GM23338 (cell line): ENCODE data around the gene ATP9A. TPM values are rescaled to one million over a fixed set of nuclear protein-coding genes. Genes with fewer than 3 reads are reported as not detected.

ENCODE experiments used
- ATAC-seq: fragments of 200-7000 bp; cut with Tn5 transposase; 3 replicates; pipeline ENCODE4 v1.9.1; 2020
- DNase-seq: peaks from one replicate; pipeline ENCODE4 v3.0.0-alpha.2; 2015; ENCODE audit warnings: low spot score
- H2AFZ ChIP-seq: fragments of 200-600 bp; sonication (generic); 2 replicates; pipeline ENCODE4 v1.8.0; 2016; ENCODE audit warnings: antibody characterized with exemption, mild to moderate bottlenecking, moderate library complexity
- H3F3A ChIP-seq: fragments of 200-600 bp; sonication (generic); replicated peaks from 2 replicates; pipeline ENCODE4 v1.8.0; 2017; ENCODE audit warnings: antibody characterized with exemption, mixed run types, low read depth
- H3K27ac ChIP-seq: fragments of 200-600 bp; sonication (generic); 2 replicates; pipeline ENCODE4 v1.6.1; 2016; ENCODE audit warnings: low read depth
- H3K27me3 ChIP-seq: fragments of 200-600 bp; sonication (generic); 2 replicates; pipeline ENCODE4 v1.8.0; 2016; ENCODE audit warnings: mild to moderate bottlenecking, mixed run types, moderate library complexity; ENCODE audit not compliant: insufficient read depth
- H3K36me3 ChIP-seq: fragments of 200-600 bp; sonication (generic); 2 replicates; pipeline ENCODE4 v1.8.0; 2016; ENCODE audit warnings: mild to moderate bottlenecking; ENCODE audit not compliant: insufficient read depth
- H3K4me1 ChIP-seq: fragments of 200-600 bp; sonication (generic); 2 replicates; pipeline ENCODE4 v1.8.0; 2016; ENCODE audit warnings: mild to moderate bottlenecking, moderate library complexity; ENCODE audit not compliant: insufficient read depth
- H3K4me2 ChIP-seq: fragments of 200-600 bp; sonication (generic); 2 replicates; pipeline ENCODE4 v1.7.1; 2017; ENCODE audit warnings: mixed run types
- H3K4me3 ChIP-seq: fragments of 200-600 bp; sonication (generic); 2 replicates; pipeline ENCODE4 v1.6.1; 2016; ENCODE audit warnings: mixed run types
- H3K79me2 ChIP-seq: fragments of 200-600 bp; sonication (generic); replicated peaks from 2 replicates; pipeline ENCODE4 v1.8.0; 2017; ENCODE audit warnings: mild to moderate bottlenecking; ENCODE audit not compliant: insufficient read depth
- H3K9me2 ChIP-seq: fragments of 200-600 bp; sonication (generic); 2 replicates; pipeline ENCODE4 v1.8.0; 2017; ENCODE audit not compliant: insufficient read depth
- H4K20me1 ChIP-seq: fragments of 200-600 bp; sonication (generic); replicated peaks from 2 replicates; pipeline ENCODE4 v1.8.0; 2017; ENCODE audit warnings: mild to moderate bottlenecking; ENCODE audit not compliant: insufficient read depth
- H3K27ac Mint-ChIP-seq: 2 replicates; pipeline ENCODE4 v1.8.0; 2020; ENCODE audit warnings: inconsistent platforms, mild to moderate bottlenecking, moderate library complexity, mixed read lengths
- H3K27me3 Mint-ChIP-seq: 3 replicates; pipeline ENCODE4 v1.8.0; 2022; ENCODE audit warnings: low read depth, mild to moderate bottlenecking, moderate library complexity, mixed read lengths, inconsistent platforms; ENCODE audit not compliant: insufficient read depth, poor library complexity
- H3K36me3 Mint-ChIP-seq: 3 replicates; pipeline ENCODE4 v1.8.0; 2021; ENCODE audit warnings: low read depth, mild to moderate bottlenecking, inconsistent platforms, moderate library complexity, mixed read lengths
- H3K4me1 Mint-ChIP-seq: 3 replicates; pipeline ENCODE4 v1.8.0; 2020; ENCODE audit warnings: mild to moderate bottlenecking, inconsistent platforms, mixed read lengths
- H3K4me3 Mint-ChIP-seq: 3 replicates; pipeline ENCODE4 v1.8.0; 2021; ENCODE audit warnings: moderate library complexity, mild to moderate bottlenecking, inconsistent platforms, mixed read lengths
- H3K9me3 Mint-ChIP-seq: 3 replicates; pipeline ENCODE4 v1.8.0; 2020; ENCODE audit warnings: moderate library complexity, mild to moderate bottlenecking, inconsistent platforms, mixed read lengths
- CREB1 ChIP-seq: fragments of 250-450 bp; sonication (Bioruptor Pico); IDR thresholded peaks from 2 replicates; pipeline ENCODE4 v1.5.0; 2020; ENCODE audit warnings: low read depth, mild to moderate bottlenecking, moderate library complexity
- CTCF ChIP-seq, 2 experiments: fragments of 200-600 bp in 1 of 2; sonication (generic) in 1 of 2; conservative IDR thresholded peaks; 2 replicates each; pipeline versions ENCODE4 v1.5.1 to v1.6.1; 2016 to 2017; ENCODE audit warnings: antibody characterized with exemption in 2 of 2, low read depth in 2 of 2, mild to moderate bottlenecking in 2 of 2, moderate library complexity in 1 of 2
- ETS1 ChIP-seq: IDR thresholded peaks from 2 replicates; pipeline ENCODE4 v1.6.1; 2016; ENCODE audit warnings: antibody characterized with exemption
- EZH2 ChIP-seq: fragments of 200-600 bp; sonication (generic); IDR thresholded peaks from one replicate; pipeline ENCODE4 v1.8.0; 2017; ENCODE audit warnings: antibody characterized with exemption, mild to moderate bottlenecking, low read depth; ENCODE audit not compliant: unreplicated experiment
- EZH2phosphoT487 ChIP-seq: fragments of 200-600 bp; sonication (generic); IDR thresholded peaks from one replicate; pipeline ENCODE4 v1.8.1; 2018; ENCODE audit warnings: antibody characterized with exemption; ENCODE audit not compliant: unreplicated experiment
- JUNB ChIP-seq: IDR thresholded peaks from one replicate; pipeline ENCODE4 v1.6.1; 2016; ENCODE audit warnings: antibody characterized with exemption; ENCODE audit not compliant: unreplicated experiment
- NANOG ChIP-seq: IDR thresholded peaks from 2 replicates; pipeline ENCODE4 v1.6.1; 2016; ENCODE audit warnings: antibody characterized with exemption, borderline replicate concordance
- POLR2AphosphoS5 ChIP-seq: IDR thresholded peaks from 2 replicates; pipeline ENCODE4 v1.6.1; 2016; ENCODE audit warnings: antibody characterized with exemption, low read depth
- STAT1 ChIP-seq: IDR thresholded peaks from one replicate; pipeline ENCODE4 v1.6.1; 2016; ENCODE audit warnings: antibody characterized with exemption; ENCODE audit not compliant: unreplicated experiment
- ZNF114 ChIP-seq: fragments of 250-450 bp; sonication (Bioruptor Pico); IDR thresholded peaks from 2 replicates; pipeline ENCODE4 v1.5.0; 2020; ENCODE audit warnings: mild to moderate bottlenecking, moderate library complexity
- ZNF331 ChIP-seq: fragments of 250-450 bp; sonication (Bioruptor Pico); IDR thresholded peaks from 2 replicates; pipeline ENCODE4 v1.5.0; 2020; ENCODE audit warnings: low read depth, mild to moderate bottlenecking, moderate library complexity
- polyA plus RNA-seq: library from polyadenylated mRNA; unstranded; fragments of >200 nt; fragmentation: Nextera tagmentation; extraction: Ambion mirVana; gene quantifications from 2 replicates; pipeline ENCODE4 v1.2.1, GENCODE V29; 2016
- total RNA-seq: library from RNA; depleted of rRNA; stranded (reverse); fragments of >200 nt; shearing (Covaris generic); gene quantifications from 2 replicates; pipeline ENCODE4 v1.2.3, GENCODE V29; 2014
- TF ChIP-seq, protein P1 (sequence below): IDR thresholded peaks from one replicate; pipeline ENCODE4 v1.6.1; 2018; ENCODE audit warnings: antibody characterized with exemption; ENCODE audit not compliant: unreplicated experiment
- TF ChIP-seq, protein P2 (sequence below): fragments of 250-450 bp; sonication (Bioruptor Pico); IDR thresholded peaks from 2 replicates; pipeline ENCODE4 v1.5.0; 2020; ENCODE audit warnings: mild to moderate bottlenecking, moderate library complexity

The ATP9A gene
- total and polyA plus RNA-seq, 2 experiments from 2014 or later, result 0.94 to 5.9 TPM

DNA sequence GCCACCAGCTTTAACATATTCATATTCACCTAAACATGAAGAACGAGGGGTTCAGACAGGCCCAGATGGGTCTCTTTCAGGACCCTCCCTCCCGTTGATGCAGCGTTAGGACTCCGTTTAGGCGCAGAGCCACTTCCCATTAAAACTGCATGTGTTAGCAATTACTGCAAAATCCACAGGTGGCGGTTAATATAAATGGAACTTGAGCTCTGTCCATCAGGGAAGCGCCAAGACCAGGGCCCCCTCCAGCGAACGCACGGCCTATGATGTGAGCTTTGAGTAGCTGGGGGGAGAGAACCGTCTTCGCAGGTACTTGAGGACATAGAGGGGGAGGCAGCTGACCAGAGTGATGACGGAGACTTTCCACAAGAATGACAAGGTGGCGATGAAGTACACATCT lies 167.2 kb downstream of the ATP9A start:
- Histone ChIP-seq H3K4me1 (peaks cover 21% of the 10 kb centered on the region), H3K27me3 (no peaks in the 10 kb centered on the region), H3K4me2 (no peak overlapping the region), H3K27ac (no peak overlapping the region), H3K36me3 (no peaks in the 10 kb centered on the region), H3K79me2 (no peaks in the 10 kb centered on the region), H3F3A (no peaks in the 10 kb centered on the region), H3K9me2 (no peaks in the 10 kb centered on the region), H2AFZ (no peak overlapping the region), H3K4me3 (no peak overlapping the region), H4K20me1 (no peaks in the 10 kb centered on the region)
- Mint-ChIP-seq H3K27ac (no peak overlapping the region), H3K9me3 (no peaks in the 10 kb centered on the region), H3K27me3 (peaks cover 3% of the 10 kb centered on the region), H3K4me3 (no peak overlapping the region; the same call in 2 of the 3 replicates), H3K4me1 (peaks cover 24% of the 10 kb centered on the region), H3K36me3 (no peaks in the 10 kb centered on the region)
- ATAC-seq (no peak), DNase-seq (no peak)
- no peak for TF ChIP-seq EZH2phosphoT487
- no peak for TF ChIP-seq NANOG
- TF ChIP-seq STAT1, result no peak
- TF ChIP-seq JUNB, result no peak
- no peak for TF ChIP-seq POLR2AphosphoS5
- TF ChIP-seq ETS1, result no peak
- TF ChIP-seq, protein P1, sequence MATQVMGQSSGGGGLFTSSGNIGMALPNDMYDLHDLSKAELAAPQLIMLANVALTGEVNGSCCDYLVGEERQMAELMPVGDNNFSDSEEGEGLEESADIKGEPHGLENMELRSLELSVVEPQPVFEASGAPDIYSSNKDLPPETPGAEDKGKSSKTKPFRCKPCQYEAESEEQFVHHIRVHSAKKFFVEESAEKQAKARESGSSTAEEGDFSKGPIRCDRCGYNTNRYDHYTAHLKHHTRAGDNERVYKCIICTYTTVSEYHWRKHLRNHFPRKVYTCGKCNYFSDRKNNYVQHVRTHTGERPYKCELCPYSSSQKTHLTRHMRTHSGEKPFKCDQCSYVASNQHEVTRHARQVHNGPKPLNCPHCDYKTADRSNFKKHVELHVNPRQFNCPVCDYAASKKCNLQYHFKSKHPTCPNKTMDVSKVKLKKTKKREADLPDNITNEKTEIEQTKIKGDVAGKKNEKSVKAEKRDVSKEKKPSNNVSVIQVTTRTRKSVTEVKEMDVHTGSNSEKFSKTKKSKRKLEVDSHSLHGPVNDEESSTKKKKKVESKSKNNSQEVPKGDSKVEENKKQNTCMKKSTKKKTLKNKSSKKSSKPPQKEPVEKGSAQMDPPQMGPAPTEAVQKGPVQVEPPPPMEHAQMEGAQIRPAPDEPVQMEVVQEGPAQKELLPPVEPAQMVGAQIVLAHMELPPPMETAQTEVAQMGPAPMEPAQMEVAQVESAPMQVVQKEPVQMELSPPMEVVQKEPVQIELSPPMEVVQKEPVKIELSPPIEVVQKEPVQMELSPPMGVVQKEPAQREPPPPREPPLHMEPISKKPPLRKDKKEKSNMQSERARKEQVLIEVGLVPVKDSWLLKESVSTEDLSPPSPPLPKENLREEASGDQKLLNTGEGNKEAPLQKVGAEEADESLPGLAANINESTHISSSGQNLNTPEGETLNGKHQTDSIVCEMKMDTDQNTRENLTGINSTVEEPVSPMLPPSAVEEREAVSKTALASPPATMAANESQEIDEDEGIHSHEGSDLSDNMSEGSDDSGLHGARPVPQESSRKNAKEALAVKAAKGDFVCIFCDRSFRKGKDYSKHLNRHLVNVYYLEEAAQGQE, result no peak
- no peak for TF ChIP-seq ZNF331 (CRISPR knock-in tag)
- TF ChIP-seq CREB1 (CRISPR knock-in tag), result no peak
- no peak for TF ChIP-seq CTCF (conservative IDR thresholded peaks at IDR 0.05; ENCODE audit: low read depth in 2 of 2)
- no peak for TF ChIP-seq EZH2
- TF ChIP-seq, protein P2, sequence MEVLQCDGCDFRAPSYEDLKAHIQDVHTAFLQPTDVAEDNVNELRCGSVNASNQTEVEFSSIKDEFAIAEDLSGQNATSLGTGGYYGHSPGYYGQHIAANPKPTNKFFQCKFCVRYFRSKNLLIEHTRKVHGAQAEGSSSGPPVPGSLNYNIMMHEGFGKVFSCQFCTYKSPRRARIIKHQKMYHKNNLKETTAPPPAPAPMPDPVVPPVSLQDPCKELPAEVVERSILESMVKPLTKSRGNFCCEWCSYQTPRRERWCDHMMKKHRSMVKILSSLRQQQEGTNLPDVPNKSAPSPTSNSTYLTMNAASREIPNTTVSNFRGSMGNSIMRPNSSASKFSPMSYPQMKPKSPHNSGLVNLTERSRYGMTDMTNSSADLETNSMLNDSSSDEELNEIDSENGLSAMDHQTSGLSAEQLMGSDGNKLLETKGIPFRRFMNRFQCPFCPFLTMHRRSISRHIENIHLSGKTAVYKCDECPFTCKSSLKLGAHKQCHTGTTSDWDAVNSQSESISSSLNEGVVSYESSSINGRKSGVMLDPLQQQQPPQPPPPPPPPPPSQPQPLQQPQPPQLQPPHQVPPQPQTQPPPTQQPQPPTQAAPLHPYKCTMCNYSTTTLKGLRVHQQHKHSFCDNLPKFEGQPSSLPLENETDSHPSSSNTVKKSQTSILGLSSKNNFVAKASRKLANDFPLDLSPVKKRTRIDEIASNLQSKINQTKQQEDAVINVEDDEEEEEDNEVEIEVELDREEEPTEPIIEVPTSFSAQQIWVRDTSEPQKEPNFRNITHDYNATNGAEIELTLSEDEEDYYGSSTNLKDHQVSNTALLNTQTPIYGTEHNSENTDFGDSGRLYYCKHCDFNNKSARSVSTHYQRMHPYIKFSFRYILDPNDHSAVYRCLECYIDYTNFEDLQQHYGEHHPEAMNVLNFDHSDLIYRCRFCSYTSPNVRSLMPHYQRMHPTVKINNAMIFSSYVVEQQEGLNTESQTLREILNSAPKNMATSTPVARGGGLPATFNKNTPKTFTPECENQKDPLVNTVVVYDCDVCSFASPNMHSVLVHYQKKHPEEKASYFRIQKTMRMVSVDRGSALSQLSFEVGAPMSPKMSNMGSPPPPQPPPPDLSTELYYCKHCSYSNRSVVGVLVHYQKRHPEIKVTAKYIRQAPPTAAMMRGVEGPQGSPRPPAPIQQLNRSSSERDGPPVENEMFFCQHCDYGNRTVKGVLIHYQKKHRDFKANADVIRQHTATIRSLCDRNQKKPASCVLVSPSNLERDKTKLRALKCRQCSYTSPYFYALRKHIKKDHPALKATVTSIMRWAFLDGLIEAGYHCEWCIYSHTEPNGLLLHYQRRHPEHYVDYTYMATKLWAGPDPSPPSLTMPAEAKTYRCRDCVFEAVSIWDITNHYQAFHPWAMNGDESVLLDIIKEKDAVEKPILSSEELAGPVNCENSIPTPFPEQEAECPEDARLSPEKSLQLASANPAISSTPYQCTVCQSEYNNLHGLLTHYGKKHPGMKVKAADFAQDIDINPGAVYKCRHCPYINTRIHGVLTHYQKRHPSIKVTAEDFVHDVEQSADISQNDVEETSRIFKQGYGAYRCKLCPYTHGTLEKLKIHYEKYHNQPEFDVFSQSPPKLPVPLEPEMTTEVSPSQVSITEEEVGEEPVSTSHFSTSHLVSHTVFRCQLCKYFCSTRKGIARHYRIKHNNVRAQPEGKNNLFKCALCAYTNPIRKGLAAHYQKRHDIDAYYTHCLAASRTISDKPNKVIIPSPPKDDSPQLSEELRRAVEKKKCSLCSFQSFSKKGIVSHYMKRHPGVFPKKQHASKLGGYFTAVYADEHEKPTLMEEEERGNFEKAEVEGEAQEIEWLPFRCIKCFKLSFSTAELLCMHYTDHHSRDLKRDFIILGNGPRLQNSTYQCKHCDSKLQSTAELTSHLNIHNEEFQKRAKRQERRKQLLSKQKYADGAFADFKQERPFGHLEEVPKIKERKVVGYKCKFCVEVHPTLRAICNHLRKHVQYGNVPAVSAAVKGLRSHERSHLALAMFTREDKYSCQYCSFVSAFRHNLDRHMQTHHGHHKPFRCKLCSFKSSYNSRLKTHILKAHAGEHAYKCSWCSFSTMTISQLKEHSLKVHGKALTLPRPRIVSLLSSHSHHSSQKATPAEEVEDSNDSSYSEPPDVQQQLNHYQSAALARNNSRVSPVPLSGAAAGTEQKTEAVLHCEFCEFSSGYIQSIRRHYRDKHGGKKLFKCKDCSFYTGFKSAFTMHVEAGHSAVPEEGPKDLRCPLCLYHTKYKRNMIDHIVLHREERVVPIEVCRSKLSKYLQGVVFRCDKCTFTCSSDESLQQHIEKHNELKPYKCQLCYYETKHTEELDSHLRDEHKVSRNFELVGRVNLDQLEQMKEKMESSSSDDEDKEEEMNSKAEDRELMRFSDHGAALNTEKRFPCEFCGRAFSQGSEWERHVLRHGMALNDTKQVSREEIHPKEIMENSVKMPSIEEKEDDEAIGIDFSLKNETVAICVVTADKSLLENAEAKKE, result no peak
- no peak for TF ChIP-seq ZNF114 (CRISPR knock-in tag)
